NB4 (cell line): Measurements from ENCODE around the gene ADORA2A.

ENCODE experiments used
- DNase-seq: peaks from one replicate; pipeline ENCODE4 v3.0.0; 2010; ENCODE audit warnings: low read depth
- H3K4me3 ChIP-seq: one replicate; pipeline ENCODE4 v1.5.1; 2011; ENCODE audit warnings: mild to moderate bottlenecking, low read depth, low read length, moderate library complexity
- MYC ChIP-seq: IDR thresholded peaks from 2 replicates; pipeline ENCODE4 v1.6.1; 2011; ENCODE audit warnings: low read depth, low read length
- POLR2A ChIP-seq: IDR thresholded peaks from 2 replicates; pipeline ENCODE4 v1.6.1; 2011; ENCODE audit warnings: mild to moderate bottlenecking; ENCODE audit not compliant: insufficient read length; ENCODE audit errors: extremely low read depth
- TF ChIP-seq, protein P1 (sequence below): IDR thresholded peaks from one replicate; pipeline ENCODE4 v1.5.1; 2012; ENCODE audit warnings: low read depth, low read length
- TF ChIP-seq, protein P2 (sequence below): IDR thresholded peaks from 2 replicates; pipeline ENCODE4 v1.6.1; 2011; ENCODE audit warnings: low read depth, low read length

Gene ADORA2A

DNA sequence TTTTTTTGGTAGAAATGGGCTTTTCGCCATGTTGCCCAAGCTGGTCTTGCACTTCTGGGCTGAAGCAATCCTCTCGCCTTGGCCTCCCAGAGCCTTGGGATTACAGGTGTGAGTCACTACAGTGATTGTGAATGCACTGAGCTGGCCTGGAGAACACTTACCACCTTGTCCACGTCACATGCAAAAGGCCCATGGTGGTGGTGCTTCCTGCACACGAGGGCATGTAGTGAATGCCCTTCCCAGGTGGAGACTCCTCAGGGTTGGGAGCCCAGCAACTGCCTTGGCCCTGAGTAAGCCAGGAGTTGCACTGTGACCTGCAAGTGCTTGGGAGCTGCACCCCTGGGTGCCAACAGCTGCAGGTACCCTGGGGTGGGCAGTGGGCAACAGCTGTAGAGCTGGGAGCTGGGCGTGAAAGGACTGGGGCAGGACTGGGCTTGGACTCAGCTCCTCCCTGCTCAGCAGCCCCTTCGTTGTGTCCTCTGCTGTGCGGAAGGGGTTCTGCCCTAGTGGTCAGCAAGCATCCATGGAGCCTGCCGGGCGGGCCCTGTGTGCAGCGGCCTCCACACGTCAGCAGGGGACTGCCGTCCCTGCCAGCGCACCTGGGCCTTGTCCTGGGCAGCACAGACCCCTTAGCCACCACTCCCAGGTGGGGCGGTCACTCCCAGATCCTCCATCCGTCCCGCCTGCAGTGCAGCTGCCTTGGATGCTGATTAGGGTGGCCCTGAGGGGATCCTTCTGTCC is 9.3 kb upstream of the ADORA2A start:
- DNase-seq: no peak
- H3K4me3 ChIP-seq: no peak overlapping the region
- TF ChIP-seq, protein P1, sequence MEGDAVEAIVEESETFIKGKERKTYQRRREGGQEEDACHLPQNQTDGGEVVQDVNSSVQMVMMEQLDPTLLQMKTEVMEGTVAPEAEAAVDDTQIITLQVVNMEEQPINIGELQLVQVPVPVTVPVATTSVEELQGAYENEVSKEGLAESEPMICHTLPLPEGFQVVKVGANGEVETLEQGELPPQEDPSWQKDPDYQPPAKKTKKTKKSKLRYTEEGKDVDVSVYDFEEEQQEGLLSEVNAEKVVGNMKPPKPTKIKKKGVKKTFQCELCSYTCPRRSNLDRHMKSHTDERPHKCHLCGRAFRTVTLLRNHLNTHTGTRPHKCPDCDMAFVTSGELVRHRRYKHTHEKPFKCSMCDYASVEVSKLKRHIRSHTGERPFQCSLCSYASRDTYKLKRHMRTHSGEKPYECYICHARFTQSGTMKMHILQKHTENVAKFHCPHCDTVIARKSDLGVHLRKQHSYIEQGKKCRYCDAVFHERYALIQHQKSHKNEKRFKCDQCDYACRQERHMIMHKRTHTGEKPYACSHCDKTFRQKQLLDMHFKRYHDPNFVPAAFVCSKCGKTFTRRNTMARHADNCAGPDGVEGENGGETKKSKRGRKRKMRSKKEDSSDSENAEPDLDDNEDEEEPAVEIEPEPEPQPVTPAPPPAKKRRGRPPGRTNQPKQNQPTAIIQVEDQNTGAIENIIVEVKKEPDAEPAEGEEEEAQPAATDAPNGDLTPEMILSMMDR: no peak
- TF ChIP-seq, protein P2, sequence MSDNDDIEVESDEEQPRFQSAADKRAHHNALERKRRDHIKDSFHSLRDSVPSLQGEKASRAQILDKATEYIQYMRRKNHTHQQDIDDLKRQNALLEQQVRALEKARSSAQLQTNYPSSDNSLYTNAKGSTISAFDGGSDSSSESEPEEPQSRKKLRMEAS: no peak
- TF ChIP-seq MYC (no peak), POLR2A (no peak)

DNA sequence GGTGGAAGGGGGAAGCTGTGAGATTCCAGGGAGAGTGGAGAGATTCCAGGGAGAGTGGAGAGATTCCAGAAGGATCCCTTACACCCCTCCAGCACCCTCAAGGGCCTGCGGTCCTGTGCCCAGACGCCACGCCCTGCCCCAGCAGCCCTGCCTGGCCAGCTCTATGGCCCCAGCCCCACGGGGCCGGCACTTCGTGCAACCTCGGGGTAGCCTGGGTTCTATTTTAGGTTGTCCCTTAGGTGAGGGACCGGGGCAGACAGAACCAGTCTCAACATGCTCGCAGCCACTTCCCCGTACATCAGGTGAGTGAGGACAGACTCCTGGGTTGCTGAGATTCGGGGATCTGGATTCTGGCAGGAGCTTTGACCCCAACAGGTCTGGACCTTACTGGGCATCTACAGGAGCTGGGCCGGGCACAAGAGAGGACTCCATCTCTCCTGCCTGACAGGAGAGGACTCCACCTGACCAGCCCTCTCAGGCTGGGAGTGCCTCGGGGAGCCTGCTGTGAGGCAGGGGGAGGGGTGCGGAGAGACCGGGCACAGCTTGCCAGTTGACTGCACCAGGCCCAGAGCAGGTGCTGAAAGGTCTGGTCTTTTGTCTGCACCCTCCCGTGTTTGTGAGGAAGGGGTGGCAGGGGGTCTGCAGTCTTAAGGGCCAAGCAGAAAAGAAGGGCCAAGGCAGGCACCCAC is 8.5 kb upstream of the ADORA2A start:
- no peak overlapping the region for H3K4me3 ChIP-seq
- TF ChIP-seq, protein P1: no peak
- no peak for TF ChIP-seq MYC
- no peak for TF ChIP-seq POLR2A
- TF ChIP-seq, protein P2: no peak
- no peak for DNase-seq

DNA sequence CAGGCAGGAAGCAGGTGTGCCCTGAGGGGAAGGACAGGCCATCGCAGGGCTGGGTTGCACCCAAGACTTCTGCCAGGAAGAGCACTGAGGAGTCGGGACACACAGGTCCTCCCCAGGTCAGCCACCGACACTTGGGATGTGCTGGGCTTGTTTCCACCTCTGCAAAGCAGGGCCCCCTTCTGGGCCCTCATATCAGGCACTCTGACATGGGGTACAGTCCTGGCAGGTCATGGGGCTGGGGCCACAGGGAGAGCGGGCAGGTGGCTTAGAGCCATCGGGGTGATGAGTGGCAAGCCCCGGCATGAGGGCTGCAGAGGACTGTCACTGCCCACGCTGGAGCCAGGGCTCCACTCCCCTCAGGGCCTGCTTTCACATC is 7.9 kb upstream of the ADORA2A start:
- H3K4me3 ChIP-seq: no peak overlapping the region
- TF ChIP-seq, protein P2: no peak
- TF ChIP-seq, protein P1: no peak
- TF ChIP-seq MYC: no peak
- no peak for TF ChIP-seq POLR2A
- DNase-seq: no peak

DNA sequence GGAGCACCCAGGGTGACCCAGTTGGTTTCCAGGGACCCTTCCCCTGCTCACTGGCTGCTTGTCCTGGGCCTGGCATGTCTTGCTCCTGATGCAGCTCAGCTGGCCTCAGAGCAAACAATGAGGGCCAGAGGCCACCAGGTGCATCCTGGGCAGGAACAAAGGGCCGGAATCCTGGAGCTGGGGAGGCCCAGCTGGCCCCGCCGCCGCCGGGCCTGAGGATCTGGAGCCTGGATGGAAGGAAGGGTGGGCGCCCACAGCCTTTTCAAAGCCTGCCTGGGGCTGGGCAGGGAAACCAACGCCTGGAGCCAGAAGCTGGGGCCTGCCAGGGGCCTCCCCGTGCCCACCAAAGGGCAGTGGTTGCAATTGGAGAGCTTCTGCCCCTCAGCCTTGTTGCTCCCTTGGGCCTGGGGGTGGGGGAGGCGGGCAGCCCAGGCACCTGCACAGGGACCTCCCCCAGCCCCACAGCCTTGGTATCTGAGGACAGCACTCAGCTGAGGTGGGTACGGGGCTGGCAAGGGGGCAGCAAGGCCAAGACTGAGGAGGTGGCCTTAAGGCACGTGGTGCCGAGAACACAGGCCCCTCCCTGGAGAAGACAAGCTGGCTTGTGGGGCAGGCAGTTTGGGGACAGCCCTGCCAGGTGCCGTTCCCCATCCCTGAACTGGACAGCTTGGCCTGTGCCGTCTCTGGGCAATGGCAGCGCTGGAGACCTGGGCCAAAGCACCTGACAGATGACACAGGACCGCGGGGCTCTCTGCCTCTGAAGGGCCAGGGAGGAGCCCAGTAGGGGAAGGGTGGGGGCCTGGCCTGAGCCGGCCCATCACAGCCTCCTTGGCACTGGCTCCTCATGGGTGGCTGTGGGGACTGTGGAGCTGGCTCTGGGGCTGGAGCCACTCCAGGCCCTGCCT is 7.1 kb upstream of the ADORA2A start:
- H3K4me3 ChIP-seq: no peak overlapping the region
- TF ChIP-seq, protein P2: no peak
- no peak for TF ChIP-seq MYC
- DNase-seq: no peak

DNA sequence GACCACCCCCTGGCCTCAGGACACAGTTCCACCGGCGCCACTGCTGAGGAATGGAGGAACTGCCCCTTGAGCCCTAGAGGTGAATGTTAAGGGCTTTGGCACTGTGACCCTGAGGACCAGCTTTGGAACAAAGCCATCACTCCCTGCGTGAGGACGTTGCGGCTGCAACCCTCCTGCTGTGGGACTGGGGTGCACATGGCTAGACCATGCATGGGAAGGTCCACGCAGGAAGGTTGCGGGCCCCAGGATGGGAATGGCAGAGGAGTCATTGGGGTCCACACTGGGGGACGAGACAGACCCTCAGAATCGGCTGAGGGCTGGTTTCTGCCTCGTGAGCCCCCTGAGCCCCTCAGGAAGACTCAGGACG is 6.4 kb upstream of the ADORA2A start:
- H3K4me3 ChIP-seq: no peak overlapping the region
- TF ChIP-seq, protein P2: no peak
- TF ChIP-seq, protein P1: no peak
- TF ChIP-seq POLR2A (no peak), MYC (no peak)
- no peak for DNase-seq
